Testis (tissue), 3 donors: ENCODE data around the gene GLTPD2. TPM values are rescaled to one million over a fixed set of nuclear protein-coding genes. Genes with fewer than 3 reads are reported as not detected.

ENCODE experiments used
- DNase-seq: peaks from one replicate; pipeline ENCODE4 v3.0.0-alpha.2; 2019
- H3K27ac ChIP-seq, 2 donors: fragments of 200-600 bp; sonication (generic); one replicate each; pipeline ENCODE4 v1.5.1; 2019
- H3K27me3 ChIP-seq: fragments of 200-600 bp; sonication (generic); one replicate; pipeline ENCODE4 v1.5.1; 2019
- H3K36me3 ChIP-seq: fragments of 200-600 bp; sonication (generic); one replicate; pipeline ENCODE4 v1.5.1; 2017; ENCODE audit warnings: low read depth; ENCODE audit errors: missing control alignments
- H3K4me1 ChIP-seq: fragments of 200-600 bp; sonication (generic); one replicate; pipeline ENCODE4 v1.5.1; 2019
- H3K4me3 ChIP-seq, 2 donors: fragments of 200-600 bp; sonication (generic); one replicate each; pipeline ENCODE4 v1.5.1; 2017 to 2019
- H3K9me3 ChIP-seq: fragments of 200-600 bp; sonication (generic); one replicate; pipeline ENCODE4 v1.5.1; 2017
- POLR2A ChIP-seq: fragments of 450-650 bp; IDR thresholded peaks from one replicate; pipeline ENCODE4 v1.6.1; 2017; ENCODE audit warnings: antibody characterized with exemption, mild to moderate bottlenecking, moderate library complexity
- WGBS, 2 donors: methylation state at CpG; one replicate each; pipeline ENCODE4 v1.1.5; 2018; 5-methylcytosine and 5-hydroxymethylcytosine counted together
- intact Hi-C: fragments of 100-400 bp; cut with DNase I; formaldehyde crosslinking; loops from one replicate; pipeline ENCODE4 v1.15.1; 2023; ENCODE audit warnings: low total_unique reads
- polyA plus RNA-seq: library from polyadenylated mRNA; stranded (reverse); fragments of 350-450 nt; fragmentation: Illumina TruSeq; extraction: RNeasy Lipid Tissue Mini Kit (QIAGEN cat#74804); gene quantifications from one replicate; pipeline ENCODE4 v1.2.3, GENCODE V29; 2014; ENCODE audit warnings: low read depth, low replicate concordance; ENCODE audit not compliant: insufficient read depth
- total RNA-seq, 2 donors: library from RNA; depleted of rRNA; stranded (reverse); fragments of >200 nt; gene quantifications; one replicate each; pipeline ENCODE4 v1.2.3, GENCODE V29; 2016
- TF ChIP-seq, protein P1 (sequence below), 3 experiments: fragments of 450-650 bp in 2 of 3; fragments of 200-600 bp in 1 of 3; sonication (generic) in 1 of 3; IDR thresholded peaks; one replicate each; pipeline ENCODE4 v1.5.1; 2016 to 2019; ENCODE audit warnings: antibody characterized with exemption in 3 of 3, mild to moderate bottlenecking in 2 of 3, moderate library complexity in 1 of 3

Gene GLTPD2
- total and polyA plus RNA-seq, 3 donors from 2014 or later, result not detected

DNA sequence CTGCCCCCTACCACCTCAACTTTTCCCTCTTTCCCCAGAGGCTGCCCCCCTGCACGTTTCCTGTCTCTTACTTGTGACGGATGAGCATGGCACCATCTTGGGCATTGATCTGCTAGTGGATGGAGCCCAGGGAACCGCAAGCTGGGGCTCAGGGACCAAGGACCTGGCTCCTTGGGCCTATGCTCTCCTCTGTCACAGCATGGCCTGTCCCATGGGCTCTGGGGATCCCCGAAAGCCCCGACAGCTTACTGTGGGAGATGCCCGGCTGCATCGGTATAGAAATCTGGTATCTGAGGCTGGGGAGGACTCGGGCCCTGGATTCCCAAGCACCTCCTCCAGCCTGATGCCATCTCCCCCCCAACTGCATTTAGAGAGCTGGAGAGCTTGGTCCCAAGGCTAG, 47.2 kb upstream of the GLTPD2 start:
- Histone ChIP-seq H3K27ac (no peak overlapping the region), H3K9me3 (no peaks in the 10 kb centered on the region), H3K36me3 (no peaks in the 10 kb centered on the region), H3K4me3 (no peak overlapping the region), H3K4me1 (no peaks in the 10 kb centered on the region), H3K27me3 (no peaks in the 10 kb centered on the region)
- 87 to 97% methylated on average over 8 of the region's 8 CpGs for WGBS, 2 donors
- intact Hi-C loops, result no loop called here
- DNase-seq, result no peak
- TF ChIP-seq POLR2A, result no peak
- TF ChIP-seq, protein P1, sequence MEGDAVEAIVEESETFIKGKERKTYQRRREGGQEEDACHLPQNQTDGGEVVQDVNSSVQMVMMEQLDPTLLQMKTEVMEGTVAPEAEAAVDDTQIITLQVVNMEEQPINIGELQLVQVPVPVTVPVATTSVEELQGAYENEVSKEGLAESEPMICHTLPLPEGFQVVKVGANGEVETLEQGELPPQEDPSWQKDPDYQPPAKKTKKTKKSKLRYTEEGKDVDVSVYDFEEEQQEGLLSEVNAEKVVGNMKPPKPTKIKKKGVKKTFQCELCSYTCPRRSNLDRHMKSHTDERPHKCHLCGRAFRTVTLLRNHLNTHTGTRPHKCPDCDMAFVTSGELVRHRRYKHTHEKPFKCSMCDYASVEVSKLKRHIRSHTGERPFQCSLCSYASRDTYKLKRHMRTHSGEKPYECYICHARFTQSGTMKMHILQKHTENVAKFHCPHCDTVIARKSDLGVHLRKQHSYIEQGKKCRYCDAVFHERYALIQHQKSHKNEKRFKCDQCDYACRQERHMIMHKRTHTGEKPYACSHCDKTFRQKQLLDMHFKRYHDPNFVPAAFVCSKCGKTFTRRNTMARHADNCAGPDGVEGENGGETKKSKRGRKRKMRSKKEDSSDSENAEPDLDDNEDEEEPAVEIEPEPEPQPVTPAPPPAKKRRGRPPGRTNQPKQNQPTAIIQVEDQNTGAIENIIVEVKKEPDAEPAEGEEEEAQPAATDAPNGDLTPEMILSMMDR (IDR thresholded peaks at IDR 0.05), result no peak

DNA sequence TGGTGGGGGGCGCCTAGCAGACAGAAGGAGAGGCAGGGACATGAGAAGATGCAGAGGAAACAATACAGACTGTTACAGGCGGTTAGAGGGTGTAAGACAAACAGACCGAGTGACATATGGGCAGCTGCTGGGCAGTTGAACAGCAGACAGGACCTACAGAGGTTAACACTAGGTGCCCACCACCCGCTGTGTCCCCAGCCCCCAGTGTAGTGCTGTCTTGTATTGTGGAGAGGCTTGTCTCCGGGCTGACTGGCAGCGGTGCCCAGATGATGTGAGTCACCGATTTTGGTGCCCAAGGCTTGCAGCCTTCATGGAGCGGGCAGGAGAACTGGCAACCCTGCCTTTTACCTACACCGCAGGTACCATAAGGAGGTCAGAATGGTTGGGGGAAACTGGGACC, 46.6 kb upstream of the GLTPD2 start:
- no peaks in the 10 kb centered on the region for H3K36me3 ChIP-seq
- H3K9me3 ChIP-seq, result no peaks in the 10 kb centered on the region
- no peak overlapping the region for H3K4me3 ChIP-seq
- H3K27ac ChIP-seq, result no peak overlapping the region
- no peaks in the 10 kb centered on the region for H3K4me1 ChIP-seq
- TF ChIP-seq, protein P1 (IDR thresholded peaks at IDR 0.05), result no peak
- no peak for TF ChIP-seq POLR2A
- WGBS, 2 donors, result 94 to 95% methylated on average over 9 of the region's 9 CpGs
- H3K27me3 ChIP-seq, result no peaks in the 10 kb centered on the region
- intact Hi-C loops, result no loop called here
- DNase-seq, result no peak

DNA sequence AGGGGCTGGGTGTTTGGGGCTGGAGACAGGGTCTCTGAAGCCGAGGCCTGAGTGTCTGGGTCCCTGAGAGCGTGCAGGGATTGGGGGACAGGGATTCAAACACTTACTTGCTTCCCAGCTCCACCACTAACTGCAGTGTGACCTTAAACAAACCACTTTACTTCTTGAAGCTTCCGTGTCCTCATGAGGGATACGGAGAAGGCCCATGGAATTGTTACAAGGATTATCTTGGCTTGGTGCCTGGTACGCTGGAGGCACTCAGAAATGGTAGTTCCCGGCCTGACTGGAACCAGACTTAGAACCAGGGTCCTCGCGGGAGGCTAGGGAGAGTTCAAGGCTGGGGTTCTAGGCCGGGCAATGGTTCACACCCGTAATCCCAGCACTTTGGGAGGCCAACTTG, 46.1 kb upstream of the GLTPD2 start:
- no peaks in the 10 kb centered on the region for H3K27me3 ChIP-seq
- no peak overlapping the region for H3K4me3 ChIP-seq
- intact Hi-C loops, result no loop called here
- no peak for DNase-seq
- no peak overlapping the region for H3K27ac ChIP-seq
- TF ChIP-seq, protein P1 (IDR thresholded peaks at IDR 0.05), result no peak
- TF ChIP-seq POLR2A, result no peak
- H3K9me3 ChIP-seq, result no peaks in the 10 kb centered on the region
- WGBS, 2 donors, result 60 to 68% methylated on average over 9 to 10 of the region's 10 CpGs
- no peaks in the 10 kb centered on the region for H3K4me1 ChIP-seq
- H3K36me3 ChIP-seq, result no peaks in the 10 kb centered on the region

DNA sequence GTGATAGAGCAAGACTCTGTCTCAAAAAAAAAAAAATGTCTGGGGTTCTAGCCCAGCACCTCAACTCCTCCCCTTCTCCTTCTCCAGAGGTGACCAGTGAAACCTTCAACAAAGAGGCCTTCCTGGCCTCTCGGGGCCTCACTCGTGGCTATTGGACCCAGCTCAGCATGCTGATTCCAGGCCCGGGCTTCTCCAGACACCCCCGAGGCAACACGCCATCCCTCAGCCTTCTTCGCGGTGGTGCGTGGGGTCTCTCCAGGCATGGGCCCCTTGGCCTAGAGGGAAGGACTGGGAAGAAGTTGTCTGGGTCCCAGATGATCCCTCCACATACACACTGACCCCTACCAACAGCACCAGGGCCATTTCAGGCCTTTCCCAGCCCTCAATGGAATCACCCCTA, 45.5 kb upstream of the GLTPD2 start:
- TF ChIP-seq, protein P1 (IDR thresholded peaks at IDR 0.05), result no peak
- no peak for TF ChIP-seq POLR2A
- 92 to 93% methylated on average over 8 of the region's 8 CpGs for WGBS, 2 donors
- no peaks in the 10 kb centered on the region for H3K27me3 ChIP-seq

DNA sequence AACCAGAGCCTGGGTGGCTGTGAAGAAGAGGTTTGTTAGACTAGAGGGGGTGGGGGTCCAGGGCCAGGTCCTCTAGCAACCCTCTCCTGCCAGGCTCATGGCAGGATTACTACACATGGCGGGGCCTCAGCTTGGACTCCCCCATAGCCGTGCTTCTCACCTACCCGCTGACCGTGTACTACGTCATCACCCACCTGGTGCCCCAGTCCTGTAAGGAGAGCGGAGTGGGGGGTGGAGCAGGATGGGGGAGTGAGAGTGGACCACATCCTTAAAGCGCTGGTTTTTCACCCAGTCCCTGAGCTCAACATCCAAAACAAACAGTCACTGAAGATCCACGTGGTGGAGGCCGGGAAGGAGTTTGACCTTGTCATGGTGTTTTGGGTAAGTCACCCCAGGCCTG, 44.9 kb upstream of the GLTPD2 start:
- no peaks in the 10 kb centered on the region for H3K9me3 ChIP-seq
- H3K4me1 ChIP-seq, result no peaks in the 10 kb centered on the region
- no peak overlapping the region for H3K4me3 ChIP-seq
- DNase-seq, result no peak
- TF ChIP-seq POLR2A, result no peak
- TF ChIP-seq, protein P1 (IDR thresholded peaks at IDR 0.05), result no peak
- H3K36me3 ChIP-seq, result no peaks in the 10 kb centered on the region
- intact Hi-C loops, result no loop called here
- 81 to 89% methylated on average over 8 to 9 of the region's 9 CpGs for WGBS, 2 donors
- no peak overlapping the region for H3K27ac ChIP-seq
- no peaks in the 10 kb centered on the region for H3K27me3 ChIP-seq

More for the DNA sequence above, 45.5 kb upstream of the GLTPD2 start:
- DNase-seq, result no peak
- no peaks in the 10 kb centered on the region for H3K36me3 ChIP-seq
- H3K4me3 ChIP-seq, result no peak overlapping the region
- no peaks in the 10 kb centered on the region for H3K4me1 ChIP-seq
- no peak overlapping the region for H3K27ac ChIP-seq
- no peaks in the 10 kb centered on the region for H3K9me3 ChIP-seq
- intact Hi-C loops, result no loop called here
